Measurements from ENCODE around the gene HBQ1.

GRCh38 chr16:130533-131173, 49.6 kb upstream of the HBQ1 start:
- no peak for TF ChIP-seq POLR2A (IDR thresholded peaks at IDR 0.05; ENCODE audit: low read depth, low read length)
- TF ChIP-seq POLR2AphosphoS5 (IDR thresholded peaks at IDR 0.05; ENCODE audit: low read depth, low read length), result no peak
- TF ChIP-seq TAF1 (IDR thresholded peaks at IDR 0.05; ENCODE audit: low read depth, low read length), result no peak
- TF ChIP-seq POU2F2 (IDR thresholded peaks at IDR 0.05; ENCODE audit: low read depth, low read length), result no peak
